A549 (cell line): ENCODE measurements around the gene INPP5A.

Experiments used
- CBX2 ChIP-seq: fragments of 200-600 bp; sonication (generic); IDR thresholded peaks from 2 replicates; pipeline ENCODE4 v1.6.1; 2016; ENCODE audit warnings: low read depth, mild to moderate bottlenecking, borderline replicate concordance
- CHD2 ChIP-seq: fragments of 150-350 bp; IDR thresholded peaks from 2 replicates; pipeline ENCODE4 v1.6.1; 2014; ENCODE audit warnings: low read length; ENCODE audit not compliant: partially characterized antibody
- EHMT2 ChIP-seq: fragments of 200-600 bp; sonication (generic); IDR thresholded peaks from 2 replicates; pipeline ENCODE4 v1.6.1; 2016; ENCODE audit warnings: antibody characterized with exemption, low read depth, mild to moderate bottlenecking, moderate library complexity
- JUN ChIP-seq, 2 experiments: fragments of >200 bp; sonication (Bioruptor Twin); formaldehyde crosslinking; IDR thresholded peaks; 2 replicates in 1 of 2; 3 replicates in 1 of 2; pipeline ENCODE4 v1.6.1; 2016 to 2017

DNA sequence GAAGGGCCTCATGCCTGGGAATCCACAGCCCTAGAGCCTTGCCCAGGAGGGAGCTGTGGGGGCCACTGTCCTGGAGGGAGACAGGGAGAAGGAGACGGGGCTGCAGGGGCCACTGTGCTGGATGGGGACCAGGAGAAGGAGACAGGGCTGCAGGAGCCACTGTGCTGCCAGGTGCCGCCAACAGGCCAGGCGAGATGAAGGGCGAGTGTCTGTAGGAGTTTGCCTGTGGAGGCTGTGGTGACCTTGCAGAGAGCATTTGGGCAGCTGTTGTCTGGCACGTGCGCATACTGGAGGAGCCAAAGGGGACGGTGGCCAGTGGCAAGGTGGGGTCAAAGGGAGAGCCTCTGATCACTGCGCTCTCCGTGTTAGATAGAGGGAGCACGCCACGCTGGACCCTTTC lies 169.1 kb downstream of the INPP5A start:
- TF ChIP-seq CBX2 (no peak), EHMT2 (no peak), JUN (IDR thresholded peaks at IDR 0.05) (no peak), CHD2 (no peak)
